HL-60 (cell line): Measurements from ENCODE around the gene DIP2C.

Experiments
- DNase-seq, 2 experiments: peaks; one replicate each; pipeline ENCODE4 v3.0.0-alpha.2; 2010 to 2020; ENCODE audit warnings: low read depth in 1 of 2, low spot score in 1 of 2
- H3K27ac ChIP-seq: fragments of 250-450 bp; sonication (Bioruptor Pico); replicated peaks from 2 replicates; pipeline ENCODE4 v1.5.1; 2020; ENCODE audit warnings: mild to moderate bottlenecking, moderate library complexity
- H3K27me3 ChIP-seq: fragments of 250-450 bp; sonication (Bioruptor Pico); 2 replicates; pipeline ENCODE4 v1.5.1; 2021; ENCODE audit warnings: mild to moderate bottlenecking, moderate library complexity; ENCODE audit not compliant: insufficient read depth, poor library complexity, severe bottlenecking
- H3K4me3 ChIP-seq: replicated peaks from 2 replicates; pipeline ENCODE4 v1.5.1; 2011; ENCODE audit warnings: mild to moderate bottlenecking, control low read depth, low read length; ENCODE audit not compliant: insufficient read depth
- GABPA ChIP-seq: IDR thresholded peaks from 2 replicates; pipeline ENCODE4 v1.6.1; 2012; ENCODE audit warnings: low read depth
- POLR2AphosphoS5 ChIP-seq: IDR thresholded peaks from 2 replicates; pipeline ENCODE4 v1.6.1; 2012; ENCODE audit warnings: low read depth
- SPI1 ChIP-seq: IDR thresholded peaks from 2 replicates; pipeline ENCODE4 v1.6.1; 2012; ENCODE audit warnings: low read depth, mild to moderate bottlenecking, borderline replicate concordance
- TF ChIP-seq, protein P1 (sequence below): IDR thresholded peaks from one replicate; pipeline ENCODE4 v1.5.1; 2011; ENCODE audit warnings: low read length, control low read depth, inconsistent platforms; ENCODE audit not compliant: insufficient read depth
- TF ChIP-seq, protein P2 (sequence below): IDR thresholded peaks from 2 replicates; pipeline ENCODE4 v1.6.1; 2012; ENCODE audit warnings: low read depth; ENCODE audit not compliant: insufficient replicate concordance

The DIP2C gene

DNA sequence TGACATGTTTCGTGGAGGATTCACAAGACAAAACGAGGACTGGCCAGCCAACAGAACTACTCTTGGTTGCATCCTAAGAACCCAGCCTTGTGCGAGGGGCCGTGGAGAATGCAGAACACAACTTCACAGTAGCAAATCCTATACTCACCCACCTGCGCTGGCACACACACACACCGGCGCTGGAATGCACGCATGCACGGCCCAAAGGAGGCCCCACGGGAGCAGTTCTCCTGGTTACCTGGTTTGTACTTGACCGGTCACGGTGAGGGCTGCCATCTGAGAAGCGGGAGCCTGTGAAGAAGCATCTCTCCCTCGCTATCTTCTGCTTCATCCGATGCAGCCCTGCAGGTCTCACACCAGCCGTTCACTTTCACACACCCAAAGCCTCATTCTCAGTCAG is 416.4 kb downstream of the DIP2C start:
- no peak overlapping the region for H3K4me3 ChIP-seq

DNA sequence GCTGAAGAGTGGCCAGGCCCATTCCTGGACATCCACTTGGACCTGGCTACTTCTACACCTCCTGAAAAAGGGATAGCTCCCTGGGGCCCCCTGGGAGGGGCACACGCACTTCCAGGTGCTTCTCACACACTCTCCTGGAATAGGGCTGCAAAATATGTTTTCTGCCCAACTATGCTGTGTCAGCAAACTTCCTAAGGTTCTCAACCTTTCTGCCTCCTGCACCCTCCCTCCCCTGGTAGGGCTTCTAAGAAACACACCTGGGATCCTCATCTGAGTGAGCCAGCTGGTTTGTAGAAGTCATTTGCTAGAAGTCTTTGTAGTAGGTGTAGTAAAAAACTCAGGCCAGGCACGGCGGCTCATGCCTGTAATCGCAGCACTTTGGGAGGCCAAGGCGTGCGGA is 417.7 kb downstream of the DIP2C start:
- H3K27ac ChIP-seq = no peak overlapping the region
- TF ChIP-seq, protein P1, sequence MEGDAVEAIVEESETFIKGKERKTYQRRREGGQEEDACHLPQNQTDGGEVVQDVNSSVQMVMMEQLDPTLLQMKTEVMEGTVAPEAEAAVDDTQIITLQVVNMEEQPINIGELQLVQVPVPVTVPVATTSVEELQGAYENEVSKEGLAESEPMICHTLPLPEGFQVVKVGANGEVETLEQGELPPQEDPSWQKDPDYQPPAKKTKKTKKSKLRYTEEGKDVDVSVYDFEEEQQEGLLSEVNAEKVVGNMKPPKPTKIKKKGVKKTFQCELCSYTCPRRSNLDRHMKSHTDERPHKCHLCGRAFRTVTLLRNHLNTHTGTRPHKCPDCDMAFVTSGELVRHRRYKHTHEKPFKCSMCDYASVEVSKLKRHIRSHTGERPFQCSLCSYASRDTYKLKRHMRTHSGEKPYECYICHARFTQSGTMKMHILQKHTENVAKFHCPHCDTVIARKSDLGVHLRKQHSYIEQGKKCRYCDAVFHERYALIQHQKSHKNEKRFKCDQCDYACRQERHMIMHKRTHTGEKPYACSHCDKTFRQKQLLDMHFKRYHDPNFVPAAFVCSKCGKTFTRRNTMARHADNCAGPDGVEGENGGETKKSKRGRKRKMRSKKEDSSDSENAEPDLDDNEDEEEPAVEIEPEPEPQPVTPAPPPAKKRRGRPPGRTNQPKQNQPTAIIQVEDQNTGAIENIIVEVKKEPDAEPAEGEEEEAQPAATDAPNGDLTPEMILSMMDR = no peak
- TF ChIP-seq GABPA (no peak), POLR2AphosphoS5 (no peak), SPI1 (no peak)
- TF ChIP-seq, protein P2, sequence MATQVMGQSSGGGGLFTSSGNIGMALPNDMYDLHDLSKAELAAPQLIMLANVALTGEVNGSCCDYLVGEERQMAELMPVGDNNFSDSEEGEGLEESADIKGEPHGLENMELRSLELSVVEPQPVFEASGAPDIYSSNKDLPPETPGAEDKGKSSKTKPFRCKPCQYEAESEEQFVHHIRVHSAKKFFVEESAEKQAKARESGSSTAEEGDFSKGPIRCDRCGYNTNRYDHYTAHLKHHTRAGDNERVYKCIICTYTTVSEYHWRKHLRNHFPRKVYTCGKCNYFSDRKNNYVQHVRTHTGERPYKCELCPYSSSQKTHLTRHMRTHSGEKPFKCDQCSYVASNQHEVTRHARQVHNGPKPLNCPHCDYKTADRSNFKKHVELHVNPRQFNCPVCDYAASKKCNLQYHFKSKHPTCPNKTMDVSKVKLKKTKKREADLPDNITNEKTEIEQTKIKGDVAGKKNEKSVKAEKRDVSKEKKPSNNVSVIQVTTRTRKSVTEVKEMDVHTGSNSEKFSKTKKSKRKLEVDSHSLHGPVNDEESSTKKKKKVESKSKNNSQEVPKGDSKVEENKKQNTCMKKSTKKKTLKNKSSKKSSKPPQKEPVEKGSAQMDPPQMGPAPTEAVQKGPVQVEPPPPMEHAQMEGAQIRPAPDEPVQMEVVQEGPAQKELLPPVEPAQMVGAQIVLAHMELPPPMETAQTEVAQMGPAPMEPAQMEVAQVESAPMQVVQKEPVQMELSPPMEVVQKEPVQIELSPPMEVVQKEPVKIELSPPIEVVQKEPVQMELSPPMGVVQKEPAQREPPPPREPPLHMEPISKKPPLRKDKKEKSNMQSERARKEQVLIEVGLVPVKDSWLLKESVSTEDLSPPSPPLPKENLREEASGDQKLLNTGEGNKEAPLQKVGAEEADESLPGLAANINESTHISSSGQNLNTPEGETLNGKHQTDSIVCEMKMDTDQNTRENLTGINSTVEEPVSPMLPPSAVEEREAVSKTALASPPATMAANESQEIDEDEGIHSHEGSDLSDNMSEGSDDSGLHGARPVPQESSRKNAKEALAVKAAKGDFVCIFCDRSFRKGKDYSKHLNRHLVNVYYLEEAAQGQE = no peak
- H3K27me3 ChIP-seq = no peaks in the 10 kb centered on the region
- H3K4me3 ChIP-seq = no peak overlapping the region
- DNase-seq = no peak

More for the DNA sequence above, 416.4 kb downstream of the DIP2C start:
- Histone ChIP-seq H3K27ac (no peak overlapping the region), H3K27me3 (no peaks in the 10 kb centered on the region)
- TF ChIP-seq SPI1 (no peak), GABPA (no peak), POLR2AphosphoS5 (no peak)
- TF ChIP-seq, protein P2 = no peak
- TF ChIP-seq, protein P1 = no peak
- no peak for DNase-seq

DNA sequence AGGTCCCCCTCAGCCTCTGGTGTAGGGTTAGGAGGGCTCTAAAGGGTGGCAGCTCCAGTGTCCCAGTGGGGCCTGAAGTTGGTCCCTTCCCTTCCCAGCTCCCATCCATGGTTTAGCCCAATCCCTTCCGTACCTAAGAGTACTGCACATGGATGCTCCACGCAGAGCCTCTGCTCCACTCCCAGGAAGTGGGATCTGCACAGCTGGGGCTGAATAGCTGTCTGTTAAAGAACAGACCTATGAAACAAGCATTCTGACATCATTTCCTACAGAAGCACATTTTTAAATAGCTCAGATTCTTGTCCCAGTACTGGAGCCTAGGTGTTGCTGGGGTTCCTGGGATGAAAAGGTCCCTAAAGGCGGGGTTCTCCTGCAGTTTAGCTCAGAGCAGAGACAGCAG is 418.3 kb downstream of the DIP2C start:
- no peaks in the 10 kb centered on the region for H3K27me3 ChIP-seq
- H3K4me3 ChIP-seq = no peak overlapping the region
- TF ChIP-seq, protein P1 = no peak
- TF ChIP-seq POLR2AphosphoS5 (no peak), SPI1 (no peak), GABPA (no peak)
- TF ChIP-seq, protein P2 = no peak
- H3K27ac ChIP-seq = no peak overlapping the region
- DNase-seq = no peak
